RWPE1 (cell line): ENCODE data around the gene RNF168.
"Not testable (repeated sequence)": the region's sequence is repeated elsewhere in the genome, so short reads cannot be mapped to it uniquely, and the experiment has no call there.

Experiments used
- CTCF ChIA-PET: fragments of 350-600 bp; sonication (Branson Sonifier 250); formaldehyde crosslinking; extraction: SDS; loops from one replicate; lab custom pipeline; 2021; lab: Yijun Ruan, JAX
- POLR2A ChIA-PET: fragments of 400-600 bp; formaldehyde crosslinking; extraction: SDS; loops from one replicate; lab custom pipeline; 2020; ENCODE audit warnings: antibody characterized with exemption; ENCODE audit not compliant: low non-redundant PET; lab: Yijun Ruan, JAX
- DNase-seq: peaks from one replicate; pipeline ENCODE4 v3.0.0; 2012; ENCODE audit warnings: low spot score
- H3K27ac ChIP-seq: fragments of 450-650 bp; 2 replicates; pipeline ENCODE4 v1.5.1; 2017
- TF ChIP-seq, protein P1 (sequence below): fragments of 450-650 bp; conservative IDR thresholded peaks from 2 replicates; pipeline ENCODE4 v1.5.1; 2017; ENCODE audit warnings: low read depth, mild to moderate bottlenecking

RNF168 gene

GRCh38 chr3:196514913-196515621, 11.5 kb upstream of the RNF168 start, which contains the start of gene SMCO1:
Gene SMCO1 (minus strand): TSS chr3:196515346. CDS start chr3:196515209, 137 bp downstream.
- no peak for DNase-seq
- TF ChIP-seq, protein P1, sequence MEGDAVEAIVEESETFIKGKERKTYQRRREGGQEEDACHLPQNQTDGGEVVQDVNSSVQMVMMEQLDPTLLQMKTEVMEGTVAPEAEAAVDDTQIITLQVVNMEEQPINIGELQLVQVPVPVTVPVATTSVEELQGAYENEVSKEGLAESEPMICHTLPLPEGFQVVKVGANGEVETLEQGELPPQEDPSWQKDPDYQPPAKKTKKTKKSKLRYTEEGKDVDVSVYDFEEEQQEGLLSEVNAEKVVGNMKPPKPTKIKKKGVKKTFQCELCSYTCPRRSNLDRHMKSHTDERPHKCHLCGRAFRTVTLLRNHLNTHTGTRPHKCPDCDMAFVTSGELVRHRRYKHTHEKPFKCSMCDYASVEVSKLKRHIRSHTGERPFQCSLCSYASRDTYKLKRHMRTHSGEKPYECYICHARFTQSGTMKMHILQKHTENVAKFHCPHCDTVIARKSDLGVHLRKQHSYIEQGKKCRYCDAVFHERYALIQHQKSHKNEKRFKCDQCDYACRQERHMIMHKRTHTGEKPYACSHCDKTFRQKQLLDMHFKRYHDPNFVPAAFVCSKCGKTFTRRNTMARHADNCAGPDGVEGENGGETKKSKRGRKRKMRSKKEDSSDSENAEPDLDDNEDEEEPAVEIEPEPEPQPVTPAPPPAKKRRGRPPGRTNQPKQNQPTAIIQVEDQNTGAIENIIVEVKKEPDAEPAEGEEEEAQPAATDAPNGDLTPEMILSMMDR: no peak
- no peak within 1 kb of the TSS for H3K27ac ChIP-seq
- ChIA-PET POLR2A (no interaction called here), CTCF (no interaction called here)

DNA sequence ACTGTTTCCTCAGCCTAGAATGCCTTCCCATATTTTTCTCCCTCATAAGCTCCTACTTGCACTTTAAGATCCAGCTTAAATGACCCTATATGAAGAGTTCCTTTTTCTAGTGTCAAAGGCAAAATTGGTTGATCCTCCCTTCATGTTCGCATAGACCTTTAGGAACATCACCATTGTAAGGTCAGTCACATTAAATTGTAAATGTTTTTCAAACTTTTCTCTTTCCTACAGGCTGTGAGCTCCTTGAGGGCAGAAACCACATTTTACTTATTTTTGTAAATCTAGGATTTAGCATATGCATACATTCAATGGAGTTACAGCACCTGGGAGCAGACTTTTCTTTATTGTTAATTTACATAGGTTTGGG, 10.8 kb upstream of the RNF168 start:
- TF ChIP-seq, protein P1: no peak
- DNase-seq: no peak
- POLR2A ChIA-PET: no interaction called here
- H3K27ac ChIP-seq: no peak overlapping the region
- CTCF ChIA-PET: no interaction called here

DNA sequence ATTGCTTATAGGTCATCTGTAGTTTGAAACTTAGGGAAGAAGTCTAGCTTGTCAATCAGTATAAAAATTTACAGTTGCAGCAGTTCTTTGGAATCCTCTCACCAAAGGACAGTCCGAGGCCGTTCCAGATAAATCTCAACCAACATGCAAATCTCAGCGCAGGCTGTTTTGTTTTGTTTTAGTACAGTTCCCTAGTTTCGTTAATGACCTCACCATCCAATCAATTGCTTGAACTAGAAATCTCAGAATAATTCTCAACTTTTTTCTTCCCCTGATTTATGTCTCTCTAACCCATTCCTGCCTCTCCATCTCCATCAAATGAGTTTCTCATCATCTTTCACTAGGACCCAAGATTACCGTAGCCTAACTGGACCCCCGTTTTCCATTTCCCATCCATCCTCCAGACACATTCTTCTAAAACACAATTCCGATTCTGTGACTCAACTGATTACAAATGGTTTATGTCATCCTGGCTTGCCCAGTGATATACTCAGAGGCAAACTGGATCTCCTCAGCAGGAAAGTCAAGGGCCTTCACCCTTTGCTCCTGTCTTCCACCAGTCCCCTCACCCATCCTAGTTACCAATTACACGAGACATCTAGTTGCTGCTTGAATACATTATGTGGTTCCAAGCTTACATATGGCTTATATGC, 10.3 kb upstream of the RNF168 start:
- no peak for DNase-seq

DNA sequence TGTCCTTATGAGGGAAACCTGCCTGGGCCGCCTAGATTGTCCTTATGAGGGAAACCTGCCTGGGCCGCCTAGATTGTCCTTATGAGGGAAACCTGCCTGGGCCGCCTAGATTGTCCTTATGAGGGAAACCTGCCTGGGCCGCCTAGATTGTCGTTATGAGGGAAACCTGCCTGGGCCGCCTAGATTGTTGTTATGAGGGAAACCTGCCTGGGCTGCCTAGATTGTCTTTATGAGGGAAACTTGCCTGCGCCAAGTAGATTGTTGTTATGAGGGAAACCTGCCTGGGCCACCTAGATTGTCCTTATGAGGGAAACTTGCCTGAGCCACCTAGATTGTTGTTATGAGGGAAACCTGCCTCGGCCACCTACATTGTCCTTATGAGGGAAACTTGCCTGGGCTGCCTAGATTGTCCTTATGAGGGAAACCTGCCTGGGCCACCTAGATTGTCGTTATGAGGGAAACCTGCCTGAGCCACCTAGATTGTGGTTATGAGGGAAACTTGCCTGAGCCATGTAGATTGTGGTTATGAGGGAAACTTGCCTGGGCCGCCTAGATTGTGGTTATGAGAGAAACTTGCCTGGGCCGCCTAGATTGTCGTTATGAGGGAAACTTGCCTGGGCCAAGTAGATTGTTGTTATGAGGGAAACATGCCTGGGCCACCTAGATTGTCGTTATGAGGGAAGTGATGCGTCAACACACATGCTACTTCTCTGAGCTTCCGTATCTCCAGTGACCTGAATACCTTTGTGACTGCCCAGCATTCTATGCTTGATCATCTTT, 8.3 kb upstream of the RNF168 start:
- H3K27ac ChIP-seq, DNase-seq, POLR2A ChIA-PET: not testable (repeated sequence)
- CTCF ChIA-PET: interaction anchor here (0.6 kb wide), 1 partner anchor 25 kb away, joined by 4 read pairs; no protein-coding TSS in a partner anchor

More for the DNA sequence above, 10.3 kb upstream of the RNF168 start:
- no peak overlapping the region for H3K27ac ChIP-seq
- ChIA-PET CTCF (no interaction called here), POLR2A (no interaction called here)
- TF ChIP-seq, protein P1: no peak

GRCh38 chr3:196511108-196511507, 7.5 kb upstream of the RNF168 start:
- POLR2A ChIA-PET, CTCF ChIA-PET, H3K27ac ChIP-seq, DNase-seq: not testable (repeated sequence)

DNA sequence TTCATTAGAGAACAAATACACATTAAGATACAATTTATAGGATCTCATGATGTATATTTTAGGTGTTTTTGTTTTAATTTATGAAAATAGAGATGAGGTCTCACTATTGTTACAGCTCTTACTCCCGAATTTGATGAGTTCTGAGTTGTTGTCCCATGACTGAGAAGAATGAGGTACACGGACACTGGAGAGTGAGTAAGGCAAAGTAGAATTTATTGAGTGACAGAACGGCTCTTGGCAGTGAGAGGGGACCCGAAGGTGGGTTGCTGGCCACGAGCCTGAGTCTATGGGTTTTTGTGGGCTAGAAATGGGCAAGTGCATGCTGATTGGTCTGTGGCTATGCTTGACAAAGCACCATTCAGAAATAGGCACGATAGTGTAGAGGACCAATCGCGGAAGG, 3.1 kb upstream of the RNF168 start:
- no peak for DNase-seq
- ChIA-PET CTCF (no interaction called here), POLR2A (no interaction called here)
- no peak overlapping the region for H3K27ac ChIP-seq
- TF ChIP-seq, protein P1: no peak

DNA sequence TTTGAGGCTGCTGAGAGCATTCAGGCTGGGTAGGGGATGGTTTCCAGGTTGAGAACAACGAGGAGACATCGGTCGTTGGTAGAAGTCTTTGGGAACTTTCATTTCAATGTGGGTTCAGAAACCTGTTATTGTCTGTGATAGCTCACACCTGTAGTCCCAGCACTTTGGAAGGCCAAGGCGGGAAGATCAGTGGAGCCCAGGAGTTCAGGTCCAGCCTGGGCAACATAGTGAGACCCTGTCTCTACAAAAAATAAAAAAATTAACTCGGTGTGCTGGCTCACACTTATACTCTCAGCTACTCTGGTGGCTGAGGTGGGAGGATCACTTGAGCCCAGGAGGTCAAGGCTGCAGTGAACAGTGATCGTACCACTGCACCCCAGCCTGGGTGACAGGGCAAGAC, 988 bp upstream of the RNF168 start:
- no peak for DNase-seq
- ChIA-PET POLR2A (no interaction called here), CTCF (interaction anchor here (0.7 to 1.1 kb wide), 3 partner anchors 29 to 437 kb away, joined by 3 read pairs; no protein-coding TSS in a partner anchor)
- H3K27ac ChIP-seq: peak overlapping the region; percentile 99
- TF ChIP-seq, protein P1: no peak

- CTCF ChIA-PET: interaction anchor here (0.7 to 1.1 kb wide), 2 partner anchors 30 to 438 kb away, joined by 3 read pairs; no protein-coding TSS in a partner anchor
- POLR2A ChIA-PET: not testable (repeated sequence)
Observed at GRCh38 chr3:196504077-196504398, 470 bp upstream of the RNF168 start.

More at GRCh38 chr3:196504077-196504398, 470 bp upstream of the RNF168 start:
- DNase-seq: not testable (repeated sequence)
- peak overlapping the region; percentile 99 for H3K27ac ChIP-seq
